GM23338 (cell line): Measurements from ENCODE around the gene SEMA4C. TPM values are rescaled to one million over a fixed set of nuclear protein-coding genes. Genes with fewer than 3 reads are reported as not detected.
A peak's percentile ranks its signal among the peaks of the same experiment; 100 is the strongest.

Source experiments
- ATAC-seq: fragments of 200-7000 bp; cut with Tn5 transposase; 3 replicates; pipeline ENCODE4 v1.9.1; 2020
- DNase-seq: peaks from one replicate; pipeline ENCODE4 v3.0.0-alpha.2; 2015; ENCODE audit warnings: low spot score
- H2AFZ ChIP-seq: fragments of 200-600 bp; sonication (generic); 2 replicates; pipeline ENCODE4 v1.8.0; 2016; ENCODE audit warnings: antibody characterized with exemption, mild to moderate bottlenecking, moderate library complexity
- H3F3A ChIP-seq: fragments of 200-600 bp; sonication (generic); replicated peaks from 2 replicates; pipeline ENCODE4 v1.8.0; 2017; ENCODE audit warnings: antibody characterized with exemption, mixed run types, low read depth
- H3K27ac ChIP-seq: fragments of 200-600 bp; sonication (generic); 2 replicates; pipeline ENCODE4 v1.6.1; 2016; ENCODE audit warnings: low read depth
- H3K27me3 ChIP-seq: fragments of 200-600 bp; sonication (generic); 2 replicates; pipeline ENCODE4 v1.8.0; 2016; ENCODE audit warnings: mild to moderate bottlenecking, mixed run types, moderate library complexity; ENCODE audit not compliant: insufficient read depth
- H3K36me3 ChIP-seq: fragments of 200-600 bp; sonication (generic); 2 replicates; pipeline ENCODE4 v1.8.0; 2016; ENCODE audit warnings: mild to moderate bottlenecking; ENCODE audit not compliant: insufficient read depth
- H3K4me1 ChIP-seq: fragments of 200-600 bp; sonication (generic); 2 replicates; pipeline ENCODE4 v1.8.0; 2016; ENCODE audit warnings: mild to moderate bottlenecking, moderate library complexity; ENCODE audit not compliant: insufficient read depth
- H3K4me2 ChIP-seq: fragments of 200-600 bp; sonication (generic); 2 replicates; pipeline ENCODE4 v1.7.1; 2017; ENCODE audit warnings: mixed run types
- H3K4me3 ChIP-seq: fragments of 200-600 bp; sonication (generic); 2 replicates; pipeline ENCODE4 v1.6.1; 2016; ENCODE audit warnings: mixed run types
- H3K79me2 ChIP-seq: fragments of 200-600 bp; sonication (generic); replicated peaks from 2 replicates; pipeline ENCODE4 v1.8.0; 2017; ENCODE audit warnings: mild to moderate bottlenecking; ENCODE audit not compliant: insufficient read depth
- H3K9me2 ChIP-seq: fragments of 200-600 bp; sonication (generic); 2 replicates; pipeline ENCODE4 v1.8.0; 2017; ENCODE audit not compliant: insufficient read depth
- H4K20me1 ChIP-seq: fragments of 200-600 bp; sonication (generic); replicated peaks from 2 replicates; pipeline ENCODE4 v1.8.0; 2017; ENCODE audit warnings: mild to moderate bottlenecking; ENCODE audit not compliant: insufficient read depth
- H3K27ac Mint-ChIP-seq: 2 replicates; pipeline ENCODE4 v1.8.0; 2020; ENCODE audit warnings: inconsistent platforms, mild to moderate bottlenecking, moderate library complexity, mixed read lengths
- H3K27me3 Mint-ChIP-seq: 3 replicates; pipeline ENCODE4 v1.8.0; 2022; ENCODE audit warnings: low read depth, mild to moderate bottlenecking, moderate library complexity, mixed read lengths, inconsistent platforms; ENCODE audit not compliant: insufficient read depth, poor library complexity
- H3K36me3 Mint-ChIP-seq: 3 replicates; pipeline ENCODE4 v1.8.0; 2021; ENCODE audit warnings: low read depth, mild to moderate bottlenecking, inconsistent platforms, moderate library complexity, mixed read lengths
- H3K4me1 Mint-ChIP-seq: 3 replicates; pipeline ENCODE4 v1.8.0; 2020; ENCODE audit warnings: mild to moderate bottlenecking, inconsistent platforms, mixed read lengths
- H3K4me3 Mint-ChIP-seq: 3 replicates; pipeline ENCODE4 v1.8.0; 2021; ENCODE audit warnings: moderate library complexity, mild to moderate bottlenecking, inconsistent platforms, mixed read lengths
- H3K9me3 Mint-ChIP-seq: 3 replicates; pipeline ENCODE4 v1.8.0; 2020; ENCODE audit warnings: moderate library complexity, mild to moderate bottlenecking, inconsistent platforms, mixed read lengths
- CREB1 ChIP-seq: fragments of 250-450 bp; sonication (Bioruptor Pico); IDR thresholded peaks from 2 replicates; pipeline ENCODE4 v1.5.0; 2020; ENCODE audit warnings: low read depth, mild to moderate bottlenecking, moderate library complexity
- NANOG ChIP-seq: IDR thresholded peaks from 2 replicates; pipeline ENCODE4 v1.6.1; 2016; ENCODE audit warnings: antibody characterized with exemption, borderline replicate concordance
- POLR2AphosphoS5 ChIP-seq: IDR thresholded peaks from 2 replicates; pipeline ENCODE4 v1.6.1; 2016; ENCODE audit warnings: antibody characterized with exemption, low read depth
- STAT1 ChIP-seq: IDR thresholded peaks from one replicate; pipeline ENCODE4 v1.6.1; 2016; ENCODE audit warnings: antibody characterized with exemption; ENCODE audit not compliant: unreplicated experiment
- ZNF462 ChIP-seq: fragments of 250-450 bp; sonication (Bioruptor Pico); IDR thresholded peaks from 2 replicates; pipeline ENCODE4 v1.5.0; 2020; ENCODE audit warnings: mild to moderate bottlenecking, moderate library complexity
- polyA plus RNA-seq: library from polyadenylated mRNA; unstranded; fragments of >200 nt; fragmentation: Nextera tagmentation; extraction: Ambion mirVana; gene quantifications from 2 replicates; pipeline ENCODE4 v1.2.1, GENCODE V29; 2016
- total RNA-seq: library from RNA; depleted of rRNA; stranded (reverse); fragments of >200 nt; shearing (Covaris generic); gene quantifications from 2 replicates; pipeline ENCODE4 v1.2.3, GENCODE V29; 2014
- TF ChIP-seq, protein P1 (sequence below), 2 experiments: fragments of 200-600 bp in 1 of 2; sonication (generic) in 1 of 2; conservative IDR thresholded peaks; 2 replicates each; pipeline versions ENCODE4 v1.5.1 to v1.6.1; 2016 to 2017; ENCODE audit warnings: antibody characterized with exemption in 2 of 2, low read depth in 2 of 2, mild to moderate bottlenecking in 2 of 2, moderate library complexity in 1 of 2

The SEMA4C gene
- total and polyA plus RNA-seq, 2 experiments from 2014 or later = 16.8 to 80.7 TPM

GRCh38 chr2:96816127-96816835 lies 53.6 kb downstream of the SEMA4C start, which contains the start of gene CNNM3:
Gene CNNM3, plus strand, starts transcription at chr2:96816268. Its CDS starts 10 bp downstream, at chr2:96816278.
- ATAC-seq (peak; percentile 93), DNase-seq (peak; percentile 98)
- no peaks in the 10 kb centered on the region for H3K9me3 Mint-ChIP-seq
- TF ChIP-seq NANOG (no peak), POLR2AphosphoS5 (peak; percentile 75), CREB1 (CRISPR knock-in tag) (peak; percentile 48; the same call in 1 of the 2 replicates), STAT1 (no peak), ZNF462 (no peak)
- TF ChIP-seq, protein P1, sequence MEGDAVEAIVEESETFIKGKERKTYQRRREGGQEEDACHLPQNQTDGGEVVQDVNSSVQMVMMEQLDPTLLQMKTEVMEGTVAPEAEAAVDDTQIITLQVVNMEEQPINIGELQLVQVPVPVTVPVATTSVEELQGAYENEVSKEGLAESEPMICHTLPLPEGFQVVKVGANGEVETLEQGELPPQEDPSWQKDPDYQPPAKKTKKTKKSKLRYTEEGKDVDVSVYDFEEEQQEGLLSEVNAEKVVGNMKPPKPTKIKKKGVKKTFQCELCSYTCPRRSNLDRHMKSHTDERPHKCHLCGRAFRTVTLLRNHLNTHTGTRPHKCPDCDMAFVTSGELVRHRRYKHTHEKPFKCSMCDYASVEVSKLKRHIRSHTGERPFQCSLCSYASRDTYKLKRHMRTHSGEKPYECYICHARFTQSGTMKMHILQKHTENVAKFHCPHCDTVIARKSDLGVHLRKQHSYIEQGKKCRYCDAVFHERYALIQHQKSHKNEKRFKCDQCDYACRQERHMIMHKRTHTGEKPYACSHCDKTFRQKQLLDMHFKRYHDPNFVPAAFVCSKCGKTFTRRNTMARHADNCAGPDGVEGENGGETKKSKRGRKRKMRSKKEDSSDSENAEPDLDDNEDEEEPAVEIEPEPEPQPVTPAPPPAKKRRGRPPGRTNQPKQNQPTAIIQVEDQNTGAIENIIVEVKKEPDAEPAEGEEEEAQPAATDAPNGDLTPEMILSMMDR (conservative IDR thresholded peaks at IDR 0.05; ENCODE audit: low read depth in 2 of 2) = peak; percentile 32 to 38; a peak in 3 of 4 replicates
- H3K36me3 ChIP-seq = no peaks in the 10 kb centered on the region; the same call in 1 of the 2 replicates
- H3K4me1 ChIP-seq = peaks cover 21% of the 10 kb centered on the region
- H3K27me3 Mint-ChIP-seq = peaks cover 16% of the 10 kb centered on the region
- H2AFZ ChIP-seq = peak within 1 kb of the TSS; percentile 99
- peak within 1 kb of the TSS; percentile 86 for H3K4me3 Mint-ChIP-seq
- peak within 1 kb of the TSS; percentile 66 for H3K27ac Mint-ChIP-seq
- peaks cover 32% of the 10 kb centered on the region for H4K20me1 ChIP-seq
- peaks cover 43% of the 10 kb centered on the region for H3K79me2 ChIP-seq
- H3K4me3 ChIP-seq = peak within 1 kb of the TSS; percentile 88
- H3K36me3 Mint-ChIP-seq = peaks cover 30% of the 10 kb centered on the region
- no peaks in the 10 kb centered on the region for H3K27me3 ChIP-seq
- no peak within 1 kb of the TSS for H3K27ac ChIP-seq
- H3K4me2 ChIP-seq = peak within 1 kb of the TSS; percentile 97
- no peaks in the 10 kb centered on the region for H3K9me2 ChIP-seq
- peaks cover 6% of the 10 kb centered on the region; the same call in 1 of the 2 replicates for H3F3A ChIP-seq
- H3K4me1 Mint-ChIP-seq = peaks cover 38% of the 10 kb centered on the region
